PC-3 (cell line): ENCODE data around the gene TTC5. TPM values are rescaled to one million over a fixed set of nuclear protein-coding genes. Genes with fewer than 3 reads are reported as not detected.

Experiments used
- ATAC-seq: fragments of 200-7000 bp; cut with Tn5 transposase; 2 replicates; pipeline ENCODE4 v1.9.1; 2020; ENCODE audit warnings: mild to moderate bottlenecking, moderate library complexity
- BruUV-seq: library from RNA; stranded (reverse); fragments of 400-500 nt; replicated peaks from 2 replicates; lab custom pipeline; 2021; lab: Mats Ljungman, UMichigan
- CTCF ChIA-PET: fragments of 300-600 bp; sonication (Branson Sonifier 250); formaldehyde crosslinking; loops from one replicate; lab custom pipeline; 2022; ENCODE audit warnings: antibody characterized with exemption; lab: Charles Lee
- POLR2A ChIA-PET: fragments of 300-600 bp; sonication (Branson Sonifier 250); formaldehyde crosslinking; loops from one replicate; lab custom pipeline; 2022; ENCODE audit warnings: antibody characterized with exemption; ENCODE audit not compliant: unreplicated experiment; lab: Charles Lee
- DNase-seq: peaks from one replicate; pipeline ENCODE4 v3.0.0-alpha.2; 2015
- H2AFZ ChIP-seq: fragments of 300-600 bp; sonication (generic); 2 replicates; pipeline ENCODE4 v1.6.0; 2016; ENCODE audit warnings: antibody characterized with exemption, low read length
- H3F3A ChIP-seq: fragments of 300-600 bp; sonication (generic); one replicate; pipeline ENCODE4 v1.6.0; 2017; ENCODE audit warnings: antibody characterized with exemption, low read length, control low read depth, mild to moderate bottlenecking; ENCODE audit not compliant: unreplicated experiment
- H3K27ac ChIP-seq: fragments of 300-600 bp; sonication (generic); 2 replicates; pipeline ENCODE4 v1.5.1; 2016; ENCODE audit warnings: mild to moderate bottlenecking, low read length
- H3K27me3 ChIP-seq: fragments of 300-600 bp; sonication (generic); 2 replicates; pipeline ENCODE4 v1.6.1; 2016; ENCODE audit warnings: low read length, mixed read lengths
- H3K36me3 ChIP-seq: fragments of 300-600 bp; sonication (generic); 2 replicates; pipeline ENCODE4 v1.6.1; 2016; ENCODE audit warnings: low read depth, mixed run types, low read length, mixed read lengths
- H3K4me1 ChIP-seq: fragments of 300-600 bp; sonication (generic); 2 replicates; pipeline ENCODE4 v1.5.1; 2016; ENCODE audit warnings: low read length; ENCODE audit not compliant: insufficient read depth
- H3K4me2 ChIP-seq: fragments of 300-600 bp; sonication (generic); 2 replicates; pipeline ENCODE4 v1.6.0; 2016; ENCODE audit warnings: low read length
- H3K4me3 ChIP-seq: fragments of 300-600 bp; sonication (generic); 2 replicates; pipeline ENCODE4 v1.5.1; 2016; ENCODE audit warnings: mild to moderate bottlenecking, low read length, mixed read lengths
- H3K79me2 ChIP-seq: fragments of 300-600 bp; sonication (generic); 2 replicates; pipeline ENCODE4 v1.6.1; 2017; ENCODE audit warnings: low read length, mixed read lengths
- H3K9ac ChIP-seq: fragments of 300-600 bp; sonication (generic); 2 replicates; pipeline ENCODE4 v1.6.0; 2016; ENCODE audit warnings: mild to moderate bottlenecking, low read length
- H3K9me2 ChIP-seq: fragments of 300-600 bp; sonication (generic); replicated peaks from 2 replicates; pipeline ENCODE4 v1.6.1; 2016; ENCODE audit warnings: mixed run types, low read length, mixed read lengths
- H3K9me3 ChIP-seq: fragments of 300-600 bp; sonication (generic); 2 replicates; pipeline ENCODE4 v1.6.1; 2016; ENCODE audit warnings: low read length, mixed read lengths
- H4K20me1 ChIP-seq: fragments of 300-600 bp; sonication (generic); 2 replicates; pipeline ENCODE4 v1.6.1; 2016; ENCODE audit warnings: low read length, mixed read lengths
- CTCF ChIP-seq: fragments of 300-600 bp; sonication (generic); conservative IDR thresholded peaks from 2 replicates; pipeline ENCODE4 v1.5.1; 2017; ENCODE audit warnings: antibody characterized with exemption, low read depth, mild to moderate bottlenecking, low read length
- EZH2 ChIP-seq: fragments of 300-600 bp; sonication (generic); IDR thresholded peaks from one replicate; pipeline ENCODE4 v1.6.1; 2017; ENCODE audit warnings: antibody characterized with exemption, mild to moderate bottlenecking, low read length; ENCODE audit not compliant: unreplicated experiment
- EZH2phosphoT487 ChIP-seq: fragments of 300-600 bp; sonication (generic); IDR thresholded peaks from 2 replicates; pipeline ENCODE4 v1.6.1; 2018; ENCODE audit warnings: mild to moderate bottlenecking, antibody characterized with exemption, low read length, borderline replicate concordance
- intact Hi-C: fragments of 100-400 bp; cut with micrococcal nuclease; formaldehyde crosslinking; loops from 2 replicates; pipeline ENCODE4 v1.9.0; 2023
- total RNA-seq: library from RNA; depleted of rRNA; stranded (reverse); fragments of >200 nt; gene quantifications from 2 replicates; pipeline ENCODE4 v1.2.3, GENCODE V29; 2014

The TTC5 gene
- total RNA-seq, 1 experiment from 2014 or later = 9.8 TPM

GRCh38 chr14:20327005-20327869 lies 21.5 kb upstream of the TTC5 start:
- POLR2A ChIA-PET = interaction anchor here (0.9 kb wide), 1 partner anchor 16 kb away, joined by 7 read pairs; the partner anchor contains the start of gene PARP2

GRCh38 chr14:20317720-20318119 lies 12.0 kb upstream of the TTC5 start:
- CTCF ChIA-PET = no interaction called here
- no TSS peak for BruUV-seq
- no peaks in the 10 kb centered on the region for H4K20me1 ChIP-seq

More at GRCh38 chr14:20327005-20327869, 21.5 kb upstream of the TTC5 start:
- H4K20me1 ChIP-seq = peaks cover 10% of the 10 kb centered on the region; the same call in 1 of the 2 replicates
- H3K4me3 ChIP-seq = no peak overlapping the region
- ATAC-seq (peak; percentile 45; the same call in 1 of the 2 replicates), DNase-seq (peak; percentile 81)
- no peak overlapping the region for H2AFZ ChIP-seq
- H3K27me3 ChIP-seq = no peaks in the 10 kb centered on the region
- H3K79me2 ChIP-seq = peaks cover 47% of the 10 kb centered on the region
- CTCF ChIA-PET = interaction anchor here (0.6 to 1.2 kb wide), 3 partner anchors 16 to 287 kb away, joined by 3 to 6 read pairs (median 3); partner anchors contain the start of gene PARP2
- no peak overlapping the region for H3K9ac ChIP-seq
- intact Hi-C loops = loop anchor here (1.0 to 5.0 kb wide), 3 partner anchors 85 to 282 kb away; partner anchors contain the start of gene TEP1
- H3F3A ChIP-seq = no peaks in the 10 kb centered on the region
- no TSS peak for BruUV-seq
- H3K4me1 ChIP-seq = peaks cover 7% of the 10 kb centered on the region
- peak; percentile 88 for TF ChIP-seq CTCF
- TF ChIP-seq EZH2phosphoT487 = no peak
- no peak for TF ChIP-seq EZH2
- peaks cover 35% of the 10 kb centered on the region for H3K36me3 ChIP-seq
- no peak overlapping the region for H3K27ac ChIP-seq
- H3K4me2 ChIP-seq = peak overlapping the region; percentile 27; the same call in 1 of the 2 replicates
- no peaks in the 10 kb centered on the region for H3K9me2 ChIP-seq
- no peaks in the 10 kb centered on the region for H3K9me3 ChIP-seq

More at GRCh38 chr14:20317720-20318119, 12.0 kb upstream of the TTC5 start:
- H3K4me3 ChIP-seq = no peak overlapping the region
- H3K36me3 ChIP-seq = peaks cover 53% of the 10 kb centered on the region
- no peak overlapping the region for H3K4me2 ChIP-seq
- no peaks in the 10 kb centered on the region for H3K4me1 ChIP-seq
- TF ChIP-seq CTCF = no peak
- TF ChIP-seq EZH2phosphoT487 = no peak
- TF ChIP-seq EZH2 = no peak
- DNase-seq (no peak), ATAC-seq (no peak)
- H3K79me2 ChIP-seq = no peaks in the 10 kb centered on the region
- H3K9me2 ChIP-seq = no peaks in the 10 kb centered on the region
- H2AFZ ChIP-seq = no peak overlapping the region
- no peak overlapping the region for H3K9ac ChIP-seq
- no peaks in the 10 kb centered on the region for H3K27me3 ChIP-seq
- intact Hi-C loops = no loop called here
- H3K9me3 ChIP-seq = no peaks in the 10 kb centered on the region
- POLR2A ChIA-PET = no interaction called here
- no peak overlapping the region for H3K27ac ChIP-seq
- no peaks in the 10 kb centered on the region for H3F3A ChIP-seq
